K562 (cell line): Measurements from ENCODE around the gene SSH3. TPM values are rescaled to one million over a fixed set of nuclear protein-coding genes. Genes with fewer than 3 reads are reported as not detected.
A peak's percentile ranks its signal among the peaks of the same experiment; 100 is the strongest.

ENCODE experiments used
- EHMT2 ChIP-seq: fragments of 450-650 bp; IDR thresholded peaks from 2 replicates; pipeline ENCODE4 v1.6.1; 2018; ENCODE audit warnings: antibody characterized with exemption
- EP300 ChIP-seq: IDR thresholded peaks from 2 replicates; pipeline ENCODE4 v1.6.1; 2012; ENCODE audit warnings: low read length, improper control_type of control experiment
- EWSR1 ChIP-seq: fragments of 450-650 bp; IDR thresholded peaks from 2 replicates; pipeline ENCODE4 v1.6.1; 2018; ENCODE audit warnings: borderline replicate concordance, mild to moderate bottlenecking, low read depth, moderate library complexity; ENCODE audit not compliant: partially characterized antibody
- HCFC1 ChIP-seq: IDR thresholded peaks from 2 replicates; pipeline ENCODE4 v1.6.1; 2012; ENCODE audit warnings: low read depth, low read length, improper control_type of control experiment
- HDAC6 ChIP-seq: IDR thresholded peaks from 2 replicates; pipeline ENCODE4 v1.6.1; 2012; ENCODE audit warnings: low read depth, mild to moderate bottlenecking, control low read depth, inconsistent platforms, low read length, moderate library complexity
- HMGXB4 ChIP-seq: sonication (generic); formaldehyde crosslinking; IDR thresholded peaks from 2 replicates; pipeline ENCODE4 v1.8.1; 2023; ENCODE audit warnings: mild to moderate bottlenecking, missing genetic modification reagents
- HNRNPL ChIP-seq: fragments of 200-400 bp; formaldehyde crosslinking; IDR thresholded peaks from 2 replicates; pipeline ENCODE4 v1.6.1; 2017; ENCODE audit warnings: low read depth, mild to moderate bottlenecking, low read length
- KLF16 ChIP-seq: IDR thresholded peaks from 2 replicates; pipeline ENCODE4 v1.6.1; 2016; ENCODE audit warnings: antibody characterized with exemption
- KLF6 ChIP-seq: fragments of 250-450 bp; sonication (Bioruptor Pico); IDR thresholded peaks from 2 replicates; pipeline ENCODE4 v1.4.0; 2020; ENCODE audit warnings: mild to moderate bottlenecking, moderate library complexity, borderline replicate concordance
- MEF2D ChIP-seq: conservative IDR thresholded peaks from 2 replicates; pipeline ENCODE4 v1.6.1; 2016; ENCODE audit warnings: low read depth, missing genetic modification characterization, missing compliant biosample characterization
- NFRKB ChIP-seq: fragments of 450-650 bp; IDR thresholded peaks from 2 replicates; pipeline ENCODE4 v1.6.1; 2016; ENCODE audit warnings: low read depth
- PCBP1 ChIP-seq: fragments of 200-400 bp; formaldehyde crosslinking; IDR thresholded peaks from 2 replicates; pipeline ENCODE4 v1.6.1; 2018; ENCODE audit warnings: mild to moderate bottlenecking, low read depth, low read length; ENCODE audit not compliant: poor library complexity, severe bottlenecking
- PHB2 ChIP-seq: fragments of 450-650 bp; IDR thresholded peaks from 2 replicates; pipeline ENCODE4 v1.6.1; 2017; ENCODE audit warnings: low read depth
- PTTG1 ChIP-seq: fragments of 450-650 bp; IDR thresholded peaks from 2 replicates; pipeline ENCODE4 v1.6.1; 2016; ENCODE audit warnings: low read depth, mild to moderate bottlenecking, missing genetic modification characterization, missing compliant biosample characterization
- PYGO2 ChIP-seq: fragments of 450-650 bp; IDR thresholded peaks from 2 replicates; pipeline ENCODE4 v1.6.1; 2016; ENCODE audit warnings: mild to moderate bottlenecking, missing genetic modification characterization, moderate library complexity, missing compliant biosample characterization
- RBFOX2 ChIP-seq: fragments of 200-400 bp; formaldehyde crosslinking; IDR thresholded peaks from 2 replicates; pipeline ENCODE4 v1.6.1; 2017; ENCODE audit warnings: low read depth, mild to moderate bottlenecking, low read length, moderate library complexity
- RNF219 ChIP-seq: fragments of 250-450 bp; sonication (Bioruptor Pico); IDR thresholded peaks from 2 replicates; pipeline ENCODE4 v1.5.0; 2022; ENCODE audit warnings: mild to moderate bottlenecking
- TBP ChIP-seq: optimal IDR thresholded peaks from 2 replicates; pipeline ENCODE3; 2011; ENCODE audit warnings: low read depth, low read length, improper control_type of control experiment
- TEAD1 ChIP-seq, 2 experiments: fragments of 450-650 bp in 1 of 2; sonication (generic) in 1 of 2; formaldehyde crosslinking; IDR thresholded peaks; 2 replicates each; pipeline versions ENCODE4 v1.4.0 to v1.8.0; 2020 to 2022; ENCODE audit warnings: mild to moderate bottlenecking in 2 of 2, missing genetic modification reagents in 1 of 2
- YY1 ChIP-seq, 3 experiments: IDR thresholded peaks; 2 replicates each; pipeline ENCODE4 v1.6.1; 2011; ENCODE audit warnings: low read length in 2 of 3, mild to moderate bottlenecking in 2 of 3, moderate library complexity in 2 of 3, borderline replicate concordance in 1 of 3, control low read depth in 1 of 3, low read depth in 1 of 3; ENCODE audit not compliant: insufficient read depth in 3 of 3, insufficient replicate concordance in 2 of 3, control insufficient read depth in 1 of 3, insufficient read length in 1 of 3; ENCODE audit errors: extremely low read depth in 1 of 3
- ZC3H11A ChIP-seq: IDR thresholded peaks from 2 replicates; pipeline ENCODE4 v1.6.1; 2012; ENCODE audit warnings: low read depth, low read length, improper control_type of control experiment
- ZNF175 ChIP-seq: fragments of 200-800 bp; sonication (Bioruptor generic); IDR thresholded peaks from 2 replicates; pipeline ENCODE4 v1.6.1; 2016; ENCODE audit warnings: low read depth, mild to moderate bottlenecking, missing genetic modification characterization, missing compliant biosample characterization
- ZNF232 ChIP-seq: sonication (generic); formaldehyde crosslinking; IDR thresholded peaks from 2 replicates; pipeline ENCODE4 v1.8.0; 2022; ENCODE audit warnings: mild to moderate bottlenecking, missing genetic modification reagents
- ZNF551 ChIP-seq: fragments of 250-450 bp; sonication (Bioruptor Pico); IDR thresholded peaks from 2 replicates; pipeline ENCODE4 v1.5.0; 2021; ENCODE audit warnings: mild to moderate bottlenecking, moderate library complexity
- ZNF75A ChIP-seq: fragments of 450-650 bp; formaldehyde crosslinking; IDR thresholded peaks from 2 replicates; pipeline ENCODE4 v1.4.0; 2020; ENCODE audit warnings: mild to moderate bottlenecking
- ZNF79 ChIP-seq: fragments of 250-450 bp; sonication (Bioruptor Pico); IDR thresholded peaks from 2 replicates; pipeline ENCODE4 v1.4.0; 2020; ENCODE audit warnings: low read depth, mild to moderate bottlenecking, moderate library complexity
- polyA plus RNA-seq, 8 experiments: library from polyadenylated mRNA; depleted of rRNA in 4 of 8; stranded (reverse) in 5 of 8; unstranded in 3 of 8; fragments of >200 nt; fragmentation: Nextera tagmentation in 2 of 8; fragmentation: Illumina TruSeq in 1 of 8; extraction: Ambion mirVana in 2 of 8; extraction: Trizol in 1 of 8; gene quantifications; 2 replicates each; pipeline versions ENCODE4 v1.2.1 to v1.2.3, GENCODE V29; 2011 to 2014; ENCODE audit warnings: inconsistent platforms in 1 of 8, missing spikeins in 1 of 8
- total RNA-seq, 7 experiments: library from RNA; depleted of rRNA in 6 of 7; stranded (reverse); fragments of >200 nt in 6 of 7; fragmentation: Illumina TruSeq in 2 of 7; extraction: Trizol in 2 of 7; gene quantifications; 2 replicates each; pipeline versions ENCODE4 v1.2.1 to v1.2.3, GENCODE V29; 2011 to 2021; ENCODE audit warnings: low replicate concordance in 1 of 7

SSH3 gene
- total and polyA plus RNA-seq, 9 of the 15 experiments (the other 6 are each of a cell fraction or from before 2014, with no cell fraction given): 0.07 to 1.0 (median 0.24) TPM; not detected in 3

- TF ChIP-seq ZNF75A (CRISPR knock-in tag) (peak; percentile 47; the same call in 1 of the 2 replicates), KLF6 (CRISPR knock-in tag) (peak; percentile 91), KLF16 (no peak), TEAD1 (CRISPR knock-in tag; IDR thresholded peaks at IDR 0.05) (peak; percentile 76 to 77; a peak in 2 of 4 replicates), MEF2D (tag) (peak; percentile 73; the same call in 1 of the 2 replicates), YY1 (IDR thresholded peaks at IDR 0.05; ENCODE audit: borderline replicate concordance in 1 of 3, control insufficient read depth in 1 of 3, extremely low read depth in 1 of 3, insufficient read depth in 3 of 3, insufficient read length in 1 of 3, insufficient replicate concordance in 2 of 3, low read depth in 1 of 3, low read length in 2 of 3) (peak in 2 of 3 experiments; percentile 63 to 74), HCFC1 (no peak), ZNF551 (CRISPR knock-in tag) (no peak), ZNF175 (peak; percentile 92), TBP (peak; percentile 58), ZNF79 (CRISPR knock-in tag) (no peak), PTTG1 (peak; percentile 71; the same call in 1 of the 2 replicates), ZNF232 (no peak), EWSR1 (no peak), EP300 (peak; percentile 77), HNRNPL (no peak), PCBP1 (no peak), RNF219 (CRISPR knock-in tag) (no peak), EHMT2 (no peak), HDAC6 (no peak), PHB2 (no peak), ZC3H11A (no peak), HMGXB4 (CRISPR knock-in tag) (no peak), RBFOX2 (peak; percentile 85), NFRKB (peak; percentile 37; the same call in 1 of the 2 replicates), PYGO2 (tag) (no peak)
These were observed 25.9 kb upstream of the SSH3 start (continued) for GRCh38 chr11:67277231-67277961.
